Effector memory CD4-positive, alpha-beta T cell (primary cell): ENCODE data around the gene DNHD1.
A peak's percentile ranks its signal among the peaks of the same experiment; 100 is the strongest.

ENCODE experiments used
- DNase-seq, 3 donors: peaks; one replicate each; pipeline ENCODE4 v3.0.0-alpha.2; 2020
- H3K27ac ChIP-seq: 2 replicates; pipeline ENCODE4 v1.7.0; 2013; ENCODE audit warnings: mild to moderate bottlenecking, low read length, moderate library complexity; ENCODE audit not compliant: insufficient read depth, poor library complexity, severe bottlenecking
- H3K27me3 ChIP-seq: replicated peaks from 2 replicates; pipeline ENCODE4 v1.7.0; 2013; ENCODE audit warnings: mild to moderate bottlenecking, low read length; ENCODE audit not compliant: insufficient read depth, control insufficient read depth, poor library complexity, severe bottlenecking
- H3K36me3 ChIP-seq: 2 replicates; pipeline ENCODE4 v1.7.0; 2013; ENCODE audit warnings: mild to moderate bottlenecking, low read length, moderate library complexity; ENCODE audit not compliant: control insufficient read depth, insufficient read depth
- H3K4me1 ChIP-seq: 2 replicates; pipeline ENCODE4 v1.7.0; 2013; ENCODE audit warnings: low read length, mild to moderate bottlenecking; ENCODE audit not compliant: control insufficient read depth, insufficient read depth, poor library complexity, severe bottlenecking
- H3K4me3 ChIP-seq: 2 replicates; pipeline ENCODE4 v1.7.0; 2013; ENCODE audit warnings: low read length, low read depth, mild to moderate bottlenecking; ENCODE audit not compliant: insufficient read depth, poor library complexity, severe bottlenecking
- H3K9me3 ChIP-seq: 2 replicates; pipeline ENCODE4 v1.7.0; 2013; ENCODE audit warnings: mild to moderate bottlenecking, low read length, moderate library complexity; ENCODE audit not compliant: control insufficient read depth

DNHD1 gene

GRCh38 chr11:6529266-6529665, 32.2 kb downstream of the DNHD1 start:
- Histone ChIP-seq H3K36me3 (no peaks in the 10 kb centered on the region), H3K4me1 (no peaks in the 10 kb centered on the region), H3K9me3 (no peaks in the 10 kb centered on the region), H3K27ac (no peak overlapping the region), H3K4me3 (no peak overlapping the region), H3K27me3 (no peaks in the 10 kb centered on the region)
- no peak for DNase-seq

- no peak for DNase-seq
- Histone ChIP-seq H3K4me1 (no peaks in the 10 kb centered on the region), H3K36me3 (no peaks in the 10 kb centered on the region), H3K27me3 (no peaks in the 10 kb centered on the region), H3K9me3 (no peaks in the 10 kb centered on the region), H3K27ac (no peak overlapping the region), H3K4me3 (no peak overlapping the region)
These were observed 33.8 kb downstream of the DNHD1 start for GRCh38 chr11:6530848-6531247.

- no peaks in the 10 kb centered on the region for H3K36me3 ChIP-seq
- H3K9me3 ChIP-seq: no peaks in the 10 kb centered on the region
- peak in 1 of 3 donors; percentile 8 for DNase-seq
- H3K27ac ChIP-seq: no peak overlapping the region
- no peak overlapping the region for H3K4me3 ChIP-seq
- no peaks in the 10 kb centered on the region for H3K4me1 ChIP-seq
- H3K27me3 ChIP-seq: no peaks in the 10 kb centered on the region
These were observed 34.2 kb downstream of the DNHD1 start for GRCh38 chr11:6531267-6531752.

GRCh38 chr11:6538456-6538855, 41.4 kb downstream of the DNHD1 start:
- Histone ChIP-seq H3K27me3 (no peaks in the 10 kb centered on the region), H3K27ac (no peak overlapping the region), H3K36me3 (no peaks in the 10 kb centered on the region), H3K9me3 (no peaks in the 10 kb centered on the region), H3K4me3 (no peak overlapping the region), H3K4me1 (peaks cover 7% of the 10 kb centered on the region)
- DNase-seq: no peak

GRCh38 chr11:6538945-6539344, 41.9 kb downstream of the DNHD1 start:
- no peak for DNase-seq
- no peaks in the 10 kb centered on the region for H3K9me3 ChIP-seq
- no peaks in the 10 kb centered on the region for H3K36me3 ChIP-seq
- H3K4me3 ChIP-seq: no peak overlapping the region
- H3K27ac ChIP-seq: no peak overlapping the region
- H3K27me3 ChIP-seq: no peaks in the 10 kb centered on the region
- H3K4me1 ChIP-seq: peaks cover 7% of the 10 kb centered on the region

GRCh38 chr11:6539748-6540268, 42.7 kb downstream of the DNHD1 start:
- Histone ChIP-seq H3K9me3 (no peaks in the 10 kb centered on the region), H3K27me3 (no peaks in the 10 kb centered on the region)

GRCh38 chr11:6541356-6541755, 44.3 kb downstream of the DNHD1 start:
- DNase-seq: no peak
- Histone ChIP-seq H3K4me3 (no peak overlapping the region), H3K27me3 (no peaks in the 10 kb centered on the region), H3K27ac (no peak overlapping the region), H3K4me1 (peaks cover 7% of the 10 kb centered on the region), H3K36me3 (no peaks in the 10 kb centered on the region), H3K9me3 (no peaks in the 10 kb centered on the region)

More at GRCh38 chr11:6539748-6540268, 42.7 kb downstream of the DNHD1 start:
- Histone ChIP-seq H3K27ac (no peak overlapping the region), H3K36me3 (no peaks in the 10 kb centered on the region), H3K4me1 (peaks cover 7% of the 10 kb centered on the region), H3K4me3 (no peak overlapping the region)
- DNase-seq: no peak

- peaks cover 7% of the 10 kb centered on the region for H3K4me1 ChIP-seq
- no peak for DNase-seq
- no peak overlapping the region for H3K4me3 ChIP-seq
- H3K27ac ChIP-seq: no peak overlapping the region
- H3K36me3 ChIP-seq: no peaks in the 10 kb centered on the region
- no peaks in the 10 kb centered on the region for H3K27me3 ChIP-seq
- no peaks in the 10 kb centered on the region for H3K9me3 ChIP-seq
These were observed 45.6 kb downstream of the DNHD1 start for GRCh38 chr11:6542727-6543126.

- peaks cover 7% of the 10 kb centered on the region for H3K4me1 ChIP-seq
- H3K4me3 ChIP-seq: no peak overlapping the region
These were observed 48.1 kb downstream of the DNHD1 start for GRCh38 chr11:6544921-6545850.

GRCh38 chr11:6545917-6546605, 49.0 kb downstream of the DNHD1 start:
- H3K4me3 ChIP-seq: no peak overlapping the region
- no peak for DNase-seq
- no peaks in the 10 kb centered on the region for H3K36me3 ChIP-seq
- H3K4me1 ChIP-seq: peaks cover 7% of the 10 kb centered on the region
- H3K27ac ChIP-seq: no peak overlapping the region
- no peaks in the 10 kb centered on the region for H3K9me3 ChIP-seq
- no peaks in the 10 kb centered on the region for H3K27me3 ChIP-seq

More at GRCh38 chr11:6544921-6545850, 48.1 kb downstream of the DNHD1 start:
- no peak for DNase-seq
- Histone ChIP-seq H3K36me3 (no peaks in the 10 kb centered on the region), H3K27ac (no peak overlapping the region), H3K9me3 (no peaks in the 10 kb centered on the region), H3K27me3 (no peaks in the 10 kb centered on the region)
